Fibroblast of peridontal ligament (primary cell): ENCODE measurements around the gene FAM83B.
A peak's percentile ranks its signal among the peaks of the same experiment; 100 is the strongest.
"Not testable (repeated sequence)": the region's sequence is repeated elsewhere in the genome, so short reads cannot be mapped to it uniquely, and the experiment has no call there.

Experiments used
- DNase-seq: peaks from one replicate; pipeline ENCODE4 v3.0.0-alpha.2; 2010; ENCODE audit errors: extremely low read depth

Gene FAM83B, protein sequence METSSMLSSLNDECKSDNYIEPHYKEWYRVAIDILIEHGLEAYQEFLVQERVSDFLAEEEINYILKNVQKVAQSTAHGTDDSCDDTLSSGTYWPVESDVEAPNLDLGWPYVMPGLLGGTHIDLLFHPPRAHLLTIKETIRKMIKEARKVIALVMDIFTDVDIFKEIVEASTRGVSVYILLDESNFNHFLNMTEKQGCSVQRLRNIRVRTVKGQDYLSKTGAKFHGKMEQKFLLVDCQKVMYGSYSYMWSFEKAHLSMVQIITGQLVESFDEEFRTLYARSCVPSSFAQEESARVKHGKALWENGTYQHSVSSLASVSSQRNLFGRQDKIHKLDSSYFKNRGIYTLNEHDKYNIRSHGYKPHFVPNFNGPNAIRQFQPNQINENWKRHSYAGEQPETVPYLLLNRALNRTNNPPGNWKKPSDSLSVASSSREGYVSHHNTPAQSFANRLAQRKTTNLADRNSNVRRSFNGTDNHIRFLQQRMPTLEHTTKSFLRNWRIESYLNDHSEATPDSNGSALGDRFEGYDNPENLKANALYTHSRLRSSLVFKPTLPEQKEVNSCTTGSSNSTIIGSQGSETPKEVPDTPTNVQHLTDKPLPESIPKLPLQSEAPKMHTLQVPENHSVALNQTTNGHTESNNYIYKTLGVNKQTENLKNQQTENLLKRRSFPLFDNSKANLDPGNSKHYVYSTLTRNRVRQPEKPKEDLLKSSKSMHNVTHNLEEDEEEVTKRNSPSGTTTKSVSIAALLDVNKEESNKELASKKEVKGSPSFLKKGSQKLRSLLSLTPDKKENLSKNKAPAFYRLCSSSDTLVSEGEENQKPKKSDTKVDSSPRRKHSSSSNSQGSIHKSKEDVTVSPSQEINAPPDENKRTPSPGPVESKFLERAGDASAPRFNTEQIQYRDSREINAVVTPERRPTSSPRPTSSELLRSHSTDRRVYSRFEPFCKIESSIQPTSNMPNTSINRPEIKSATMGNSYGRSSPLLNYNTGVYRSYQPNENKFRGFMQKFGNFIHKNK

GRCh38 chr6:54846243-54846856, at the start of gene FAM83B:
Gene FAM83B, plus strand, starts transcription at chr6:54846771. Its CDS starts 23,476 bp downstream, at chr6:54870247.
- no peak for DNase-seq

- DNase-seq: not testable (repeated sequence)
Observed at GRCh38 chr6:54796918-54797317, 49.7 kb upstream of the FAM83B start.

- DNase-seq: no peak
Observed at GRCh38 chr6:54800050-54800600, 46.4 kb upstream of the FAM83B start.

DNA sequence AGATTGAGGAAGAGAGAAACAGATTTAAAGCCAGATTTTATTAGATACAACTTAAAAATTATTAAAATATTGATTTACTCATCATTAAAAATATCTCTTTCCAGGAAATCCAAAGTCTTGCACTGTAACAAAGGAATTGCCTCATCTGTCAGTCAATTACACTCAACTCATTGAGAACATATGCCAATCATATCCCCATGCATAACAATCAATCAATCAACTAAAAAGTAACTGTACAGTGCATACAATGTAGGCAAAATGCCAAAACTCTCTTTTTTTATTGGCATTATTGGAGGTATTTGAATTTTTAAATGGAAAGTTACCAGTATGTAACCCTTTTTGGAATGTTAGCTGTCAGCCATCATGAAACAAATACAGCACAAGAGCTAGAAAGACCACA, 45.3 kb upstream of the FAM83B start:
- DNase-seq: no peak

DNA sequence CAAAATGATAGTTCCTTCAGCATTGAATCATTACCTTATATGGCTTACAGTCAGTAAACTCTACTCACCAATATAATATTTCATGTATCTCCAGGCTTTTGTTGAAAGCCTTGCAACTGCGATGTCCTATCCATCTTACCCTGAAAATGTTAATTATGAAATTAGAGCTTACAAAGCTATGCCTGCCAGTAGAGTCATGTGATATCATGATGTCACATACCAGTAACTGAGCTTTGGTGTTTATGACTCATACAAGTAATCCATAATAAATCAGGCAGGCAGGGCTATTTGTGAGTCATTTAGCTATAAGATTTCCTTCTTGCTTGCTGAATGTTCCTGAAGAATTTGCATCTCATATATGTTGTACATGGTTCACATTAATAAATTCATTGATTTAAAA, 44.9 kb upstream of the FAM83B start:
- DNase-seq: peak; percentile 87

GRCh38 chr6:54802775-54803634, 43.6 kb upstream of the FAM83B start:
- peak; percentile 75 for DNase-seq

DNA sequence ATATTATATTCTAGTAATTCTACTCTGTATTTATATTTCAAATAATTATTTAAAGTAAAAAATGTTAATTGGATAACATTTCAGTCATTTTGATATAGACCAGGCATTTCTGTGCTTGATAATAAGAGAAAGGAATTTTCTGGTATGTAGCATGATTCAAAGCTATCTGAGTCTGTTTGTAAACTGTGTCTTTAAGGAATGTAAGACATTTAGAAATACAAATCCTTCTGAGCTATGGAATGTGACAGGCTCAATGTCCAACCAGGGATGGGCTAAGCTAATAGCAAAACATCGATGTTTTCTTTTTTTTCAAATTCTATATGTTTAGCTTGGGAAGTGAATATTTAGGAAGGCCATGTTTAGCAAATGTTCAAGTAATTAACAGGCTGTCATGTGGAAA, 41.5 kb upstream of the FAM83B start:
- DNase-seq: peak; percentile 44

DNA sequence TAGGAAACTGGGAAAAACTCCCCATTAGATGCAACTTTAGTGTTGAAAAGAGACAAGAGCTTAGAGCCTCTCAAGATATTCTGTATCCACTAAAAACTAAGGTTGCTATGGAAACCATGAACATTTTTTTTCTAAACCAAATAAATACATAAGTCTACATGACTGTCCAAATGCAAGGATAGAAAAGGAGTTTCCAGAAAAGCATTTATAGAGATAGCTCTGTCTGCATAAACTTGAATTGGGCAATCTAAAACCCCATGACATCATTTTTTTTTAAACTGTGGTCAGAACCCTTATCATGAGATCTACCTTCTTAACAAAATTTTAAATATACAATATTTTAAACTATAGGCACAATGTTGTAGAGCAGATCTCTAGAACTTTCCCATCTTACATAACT, 36.4 kb upstream of the FAM83B start:
- DNase-seq: peak; percentile 45

- DNase-seq: no peak
Observed at GRCh38 chr6:54813892-54814291, 32.7 kb upstream of the FAM83B start.

GRCh38 chr6:54817236-54817635, 29.3 kb upstream of the FAM83B start:
- DNase-seq: no peak

GRCh38 chr6:54817834-54818233, 28.7 kb upstream of the FAM83B start:
- no peak for DNase-seq

- not testable (repeated sequence) for DNase-seq
Observed at GRCh38 chr6:54824225-54824624, 22.3 kb upstream of the FAM83B start.

- DNase-seq: no peak
Observed at GRCh38 chr6:54827010-54827409, 19.6 kb upstream of the FAM83B start.

DNA sequence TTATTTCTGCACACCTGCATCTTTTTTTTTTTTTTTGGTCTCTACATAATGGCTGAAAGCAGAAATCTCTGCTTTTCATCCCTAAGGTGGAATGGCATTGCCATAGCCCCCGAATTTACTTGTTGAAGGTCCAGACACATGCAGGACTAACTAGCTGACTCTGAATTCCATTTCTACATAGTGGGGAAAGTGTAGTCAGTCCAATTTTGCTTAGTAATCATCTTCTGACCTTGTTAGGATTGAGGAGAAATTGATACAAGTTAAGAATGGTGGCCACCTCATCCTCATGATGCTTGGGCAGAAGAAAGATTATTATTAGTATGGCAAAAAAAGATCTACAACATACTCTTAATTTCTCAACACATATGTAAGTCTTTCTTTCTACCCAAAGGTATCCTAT, 16.4 kb upstream of the FAM83B start:
- DNase-seq: no peak

DNA sequence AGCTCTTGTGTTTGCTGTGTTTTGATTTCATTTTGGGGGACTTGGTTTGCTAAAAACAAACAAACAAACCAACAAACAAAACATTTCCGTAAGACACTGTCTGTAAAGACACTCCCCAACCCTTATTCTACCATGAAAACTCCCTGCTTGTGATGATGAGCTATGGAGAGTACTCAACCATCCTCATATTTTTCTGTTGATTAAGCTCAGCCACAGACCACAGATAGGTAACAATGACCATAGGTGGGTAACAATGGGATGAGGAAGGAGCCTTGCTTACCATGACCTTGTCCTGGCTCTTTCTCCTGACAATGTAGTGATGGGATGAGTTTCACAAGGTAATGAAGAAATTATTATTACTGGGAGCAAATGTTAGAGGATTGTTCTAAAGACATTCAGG, 11.4 kb upstream of the FAM83B start:
- DNase-seq: no peak

- DNase-seq: no peak
Observed at GRCh38 chr6:54846857-54847674, 495 bp downstream of the FAM83B start.

DNA sequence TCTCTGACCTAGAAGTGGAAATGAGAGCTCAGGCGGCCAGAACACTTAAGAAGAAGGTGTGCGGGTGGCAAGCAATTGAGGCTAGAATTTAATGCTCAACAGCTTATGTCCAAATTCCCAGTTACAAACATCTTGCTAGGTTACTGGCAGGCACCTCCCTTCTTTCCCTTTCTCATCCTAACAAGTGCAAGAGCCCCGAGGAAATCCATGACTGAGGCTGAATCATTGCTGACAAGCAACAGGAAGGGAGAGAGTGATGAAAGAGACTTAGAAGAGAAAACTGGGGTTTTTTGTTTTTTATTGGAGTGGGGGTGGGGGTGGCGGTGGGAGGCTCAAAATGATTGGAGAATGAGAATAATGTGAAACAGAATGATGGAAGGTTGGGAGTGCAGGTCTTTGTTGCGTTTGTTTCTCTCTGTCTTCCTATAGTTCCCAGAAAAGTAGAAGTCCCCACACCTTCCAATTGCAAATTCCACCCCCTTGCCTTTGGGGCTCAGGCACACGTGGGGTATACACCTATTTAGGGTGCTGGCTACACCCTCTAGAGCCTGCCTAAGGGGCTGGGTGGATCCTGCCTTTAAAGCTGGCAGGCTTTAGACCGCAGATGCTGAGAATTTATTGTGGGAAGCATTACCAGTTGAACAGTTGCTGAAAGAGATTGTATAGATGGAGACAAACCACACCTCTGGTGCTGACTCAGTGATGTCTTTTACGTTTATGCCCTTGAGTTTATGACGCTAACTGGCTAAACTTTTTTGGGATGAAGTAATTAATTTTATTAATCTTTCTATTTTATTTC, 1.4 kb downstream of the FAM83B start:
- peak; percentile 31 for DNase-seq

- no peak for DNase-seq
Observed at GRCh38 chr6:54850114-54850513, 3.5 kb downstream of the FAM83B start.

DNA sequence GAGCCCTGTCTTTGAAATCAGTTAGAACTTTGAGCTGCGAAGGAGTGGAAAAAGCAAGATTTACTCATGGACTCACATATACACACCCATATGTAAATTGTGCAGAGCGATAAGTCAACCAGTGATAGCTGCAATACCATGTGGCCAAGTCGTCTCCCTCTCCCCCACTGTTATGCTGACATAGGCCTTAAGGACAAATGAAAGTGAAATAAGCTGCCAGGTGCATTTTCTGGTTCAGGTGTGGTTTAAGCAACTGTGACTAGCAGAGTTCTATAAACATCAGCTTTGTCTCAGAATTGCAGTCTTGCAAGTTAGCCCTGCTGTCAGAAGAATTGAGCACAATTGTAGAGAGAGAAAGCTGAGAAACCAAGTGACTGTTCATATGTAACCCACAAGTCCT, 9.6 kb downstream of the FAM83B start:
- DNase-seq: no peak
